DOHH2 (cell line): ENCODE results near the gene FREM3.

Experiments used
- H3F3A ChIP-seq: fragments of 200-600 bp; sonication (generic), shearing (Covaris generic); 2 replicates; pipeline ENCODE4 v1.6.0; 2016; ENCODE audit warnings: antibody characterized with exemption, mild to moderate bottlenecking; ENCODE audit not compliant: control insufficient read depth, insufficient read depth
- H3K27ac ChIP-seq: fragments of 200-600 bp; sonication (generic); 2 replicates; pipeline ENCODE4 v1.5.1; 2014; ENCODE audit warnings: low read depth, mild to moderate bottlenecking, low read length, moderate library complexity
- H3K27me3 ChIP-seq: fragments of 200-600 bp; sonication (generic); 2 replicates; pipeline ENCODE4 v1.6.1; 2014; ENCODE audit warnings: mild to moderate bottlenecking, low read length, mixed read lengths; ENCODE audit not compliant: control insufficient read depth
- H3K36me3 ChIP-seq: fragments of 200-600 bp; sonication (generic); 2 replicates; pipeline ENCODE4 v1.6.1; 2014; ENCODE audit warnings: mild to moderate bottlenecking, low read length, moderate library complexity, mixed read lengths; ENCODE audit not compliant: control insufficient read depth
- H3K4me1 ChIP-seq: fragments of 200-600 bp; sonication (generic); 2 replicates; pipeline ENCODE4 v1.6.1; 2014; ENCODE audit warnings: mild to moderate bottlenecking, low read length, mixed read lengths; ENCODE audit not compliant: control insufficient read depth
- H3K4me2 ChIP-seq: fragments of 200-600 bp; sonication (generic); 2 replicates; pipeline ENCODE4 v1.6.0; 2014; ENCODE audit warnings: mild to moderate bottlenecking, low read length, moderate library complexity
- H3K4me3 ChIP-seq: fragments of 200-600 bp; sonication (generic); 2 replicates; pipeline ENCODE4 v1.5.1; 2014; ENCODE audit warnings: mild to moderate bottlenecking, low read length, mixed read lengths
- H3K79me2 ChIP-seq: fragments of 200-600 bp; sonication (generic); 2 replicates; pipeline ENCODE4 v1.6.1; 2014; ENCODE audit warnings: mild to moderate bottlenecking, low read length, mixed read lengths; ENCODE audit not compliant: control insufficient read depth
- H3K9me2 ChIP-seq: fragments of 200-600 bp; sonication (generic); replicated peaks from 2 replicates; pipeline ENCODE4 v1.6.1; 2014; ENCODE audit warnings: mild to moderate bottlenecking, low read length, mixed read lengths; ENCODE audit not compliant: control insufficient read depth
- H3K9me3 ChIP-seq: fragments of 200-600 bp; sonication (generic); 2 replicates; pipeline ENCODE4 v1.6.1; 2014; ENCODE audit warnings: antibody characterized with exemption, low read length, mixed read lengths; ENCODE audit not compliant: control insufficient read depth, insufficient read depth
- H4K20me1 ChIP-seq: fragments of 200-600 bp; sonication (generic); 2 replicates; pipeline ENCODE4 v1.6.0; 2014; ENCODE audit warnings: low read depth, mild to moderate bottlenecking, antibody characterized with exemption, low read length, moderate library complexity; ENCODE audit not compliant: control insufficient read depth, insufficient read depth
- EZH2phosphoT487 ChIP-seq: fragments of 200-600 bp; sonication (generic); IDR thresholded peaks from 2 replicates; pipeline ENCODE4 v1.6.1; 2017; ENCODE audit warnings: borderline replicate concordance, mild to moderate bottlenecking, antibody characterized with exemption, low read length, moderate library complexity, mixed read lengths
- TF ChIP-seq, protein P1 (sequence below): fragments of 200-600 bp; sonication (generic); IDR thresholded peaks from one replicate; pipeline ENCODE4 v1.5.1; 2014; ENCODE audit warnings: antibody characterized with exemption, mild to moderate bottlenecking, low read depth, low read length; ENCODE audit not compliant: poor library complexity, severe bottlenecking

The FREM3 gene

GRCh38 chr4:143633833-143634232 lies 66.6 kb downstream of the FREM3 start:
- Histone ChIP-seq H3K9me2 (no peaks in the 10 kb centered on the region), H3K27ac (no peak overlapping the region), H3K36me3 (no peaks in the 10 kb centered on the region), H3K79me2 (no peaks in the 10 kb centered on the region), H3K9me3 (no peaks in the 10 kb centered on the region), H3K4me3 (no peak overlapping the region), H3K4me1 (no peaks in the 10 kb centered on the region), H4K20me1 (no peaks in the 10 kb centered on the region), H3K4me2 (no peak overlapping the region), H3F3A (no peaks in the 10 kb centered on the region), H3K27me3 (no peaks in the 10 kb centered on the region)
- TF ChIP-seq EZH2phosphoT487, result no peak
- TF ChIP-seq, protein P1, sequence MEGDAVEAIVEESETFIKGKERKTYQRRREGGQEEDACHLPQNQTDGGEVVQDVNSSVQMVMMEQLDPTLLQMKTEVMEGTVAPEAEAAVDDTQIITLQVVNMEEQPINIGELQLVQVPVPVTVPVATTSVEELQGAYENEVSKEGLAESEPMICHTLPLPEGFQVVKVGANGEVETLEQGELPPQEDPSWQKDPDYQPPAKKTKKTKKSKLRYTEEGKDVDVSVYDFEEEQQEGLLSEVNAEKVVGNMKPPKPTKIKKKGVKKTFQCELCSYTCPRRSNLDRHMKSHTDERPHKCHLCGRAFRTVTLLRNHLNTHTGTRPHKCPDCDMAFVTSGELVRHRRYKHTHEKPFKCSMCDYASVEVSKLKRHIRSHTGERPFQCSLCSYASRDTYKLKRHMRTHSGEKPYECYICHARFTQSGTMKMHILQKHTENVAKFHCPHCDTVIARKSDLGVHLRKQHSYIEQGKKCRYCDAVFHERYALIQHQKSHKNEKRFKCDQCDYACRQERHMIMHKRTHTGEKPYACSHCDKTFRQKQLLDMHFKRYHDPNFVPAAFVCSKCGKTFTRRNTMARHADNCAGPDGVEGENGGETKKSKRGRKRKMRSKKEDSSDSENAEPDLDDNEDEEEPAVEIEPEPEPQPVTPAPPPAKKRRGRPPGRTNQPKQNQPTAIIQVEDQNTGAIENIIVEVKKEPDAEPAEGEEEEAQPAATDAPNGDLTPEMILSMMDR, result no peak

DNA sequence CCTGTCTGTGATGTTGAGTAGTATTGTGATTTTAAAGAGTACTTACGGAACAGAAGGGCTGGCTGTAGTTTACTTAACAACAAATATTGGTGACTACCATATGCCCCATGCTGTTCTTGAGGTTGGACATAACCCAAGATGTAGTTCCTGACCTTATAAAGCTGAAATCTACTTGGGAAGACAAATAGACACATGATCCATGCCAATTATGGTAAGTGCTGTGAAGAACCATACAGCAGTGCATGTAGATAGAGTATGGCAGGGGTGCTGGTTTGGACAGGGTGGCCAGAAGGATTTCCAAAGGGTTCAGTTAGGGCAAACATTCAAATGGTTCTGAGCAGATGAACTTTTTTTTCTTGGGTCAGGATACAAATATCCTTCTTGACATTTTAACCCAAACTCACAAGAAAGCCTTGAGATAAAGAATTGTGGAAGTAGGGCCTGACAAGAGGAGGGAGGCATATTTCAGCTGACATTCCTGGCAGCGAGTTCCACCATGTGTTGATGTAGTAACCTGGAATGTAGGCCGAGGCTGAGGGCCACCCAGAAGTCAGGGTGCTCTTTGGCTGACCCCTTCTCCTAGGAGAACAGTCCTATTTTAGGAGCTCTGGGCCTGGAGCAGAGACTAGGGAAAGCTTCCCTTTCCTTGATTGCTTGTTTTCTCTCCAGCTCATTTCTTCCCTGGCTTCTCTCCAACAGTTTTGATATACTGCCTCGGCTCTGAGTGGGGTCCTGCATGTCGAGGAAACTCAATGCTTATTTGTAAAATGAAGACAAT lies 74.2 kb downstream of the FREM3 start:
- Histone ChIP-seq H3K79me2 (no peaks in the 10 kb centered on the region), H3K4me2 (no peak overlapping the region), H3K27ac (no peak overlapping the region), H3K4me1 (no peaks in the 10 kb centered on the region), H3K9me2 (no peaks in the 10 kb centered on the region), H3K9me3 (no peaks in the 10 kb centered on the region), H3K4me3 (no peak overlapping the region), H3K36me3 (no peaks in the 10 kb centered on the region), H3F3A (no peaks in the 10 kb centered on the region), H3K27me3 (no peaks in the 10 kb centered on the region), H4K20me1 (no peaks in the 10 kb centered on the region)
- TF ChIP-seq EZH2phosphoT487, result no peak
- TF ChIP-seq, protein P1, result no peak

DNA sequence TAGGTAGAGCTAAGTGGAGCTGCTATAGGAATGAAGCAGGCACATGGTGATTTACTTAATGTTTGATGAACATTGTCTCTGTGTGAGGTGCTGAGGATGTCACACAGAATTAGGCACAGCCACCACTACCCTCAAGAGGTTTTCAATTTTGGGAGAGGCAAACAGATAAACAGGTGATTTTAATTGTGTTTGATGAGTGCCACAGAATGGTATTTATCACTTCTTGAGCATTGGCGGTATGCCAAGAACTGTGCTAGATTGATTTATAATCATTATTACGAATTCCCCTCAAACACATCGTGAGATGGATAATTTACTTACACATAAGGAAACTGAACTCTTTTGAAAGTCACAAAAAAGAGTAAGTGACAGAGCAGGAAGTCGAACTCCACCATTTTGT lies 74.8 kb downstream of the FREM3 start:
- H3K27ac ChIP-seq, result no peak overlapping the region
- no peaks in the 10 kb centered on the region for H3K9me3 ChIP-seq
- TF ChIP-seq EZH2phosphoT487, result no peak
- TF ChIP-seq, protein P1, result no peak
- no peaks in the 10 kb centered on the region for H4K20me1 ChIP-seq
- H3K4me2 ChIP-seq, result no peak overlapping the region
- H3K9me2 ChIP-seq, result no peaks in the 10 kb centered on the region
- H3F3A ChIP-seq, result no peaks in the 10 kb centered on the region
- H3K36me3 ChIP-seq, result no peaks in the 10 kb centered on the region
- H3K4me1 ChIP-seq, result no peaks in the 10 kb centered on the region
- no peak overlapping the region for H3K4me3 ChIP-seq
- H3K27me3 ChIP-seq, result no peaks in the 10 kb centered on the region
- no peaks in the 10 kb centered on the region for H3K79me2 ChIP-seq
